Upper lobe of left lung (tissue), 4 donors: ENCODE data around the gene DPP4.

Experiments
- EP300 ChIP-seq, 4 donors: sonication (generic); formaldehyde crosslinking; IDR thresholded peaks; one replicate each; pipeline ENCODE4 v1.5.1; 2017; ENCODE audit warnings: antibody characterized with exemption in 4 of 4, control low read depth in 2 of 4
- POLR2A ChIP-seq, 4 donors: fragments of 450-650 bp; IDR thresholded peaks; one replicate each; pipeline ENCODE4 v1.5.1; 2016 to 2017; ENCODE audit warnings: antibody characterized with exemption in 4 of 4, mild to moderate bottlenecking in 2 of 4
- POLR2AphosphoS5 ChIP-seq, 2 donors: sonication (generic); formaldehyde crosslinking; IDR thresholded peaks; one replicate each; pipeline ENCODE4 v1.5.1; 2017; ENCODE audit warnings: antibody characterized with exemption in 2 of 2
- TF ChIP-seq, protein P1 (sequence below), 6 experiments: fragments of 450-650 bp in 4 of 6; fragments of 200-600 bp in 2 of 6; sonication (generic) in 2 of 6; IDR thresholded peaks; one replicate each; pipeline ENCODE4 v1.5.1; 2016 to 2019; ENCODE audit warnings: antibody characterized with exemption in 6 of 6

- TF ChIP-seq, protein P1, sequence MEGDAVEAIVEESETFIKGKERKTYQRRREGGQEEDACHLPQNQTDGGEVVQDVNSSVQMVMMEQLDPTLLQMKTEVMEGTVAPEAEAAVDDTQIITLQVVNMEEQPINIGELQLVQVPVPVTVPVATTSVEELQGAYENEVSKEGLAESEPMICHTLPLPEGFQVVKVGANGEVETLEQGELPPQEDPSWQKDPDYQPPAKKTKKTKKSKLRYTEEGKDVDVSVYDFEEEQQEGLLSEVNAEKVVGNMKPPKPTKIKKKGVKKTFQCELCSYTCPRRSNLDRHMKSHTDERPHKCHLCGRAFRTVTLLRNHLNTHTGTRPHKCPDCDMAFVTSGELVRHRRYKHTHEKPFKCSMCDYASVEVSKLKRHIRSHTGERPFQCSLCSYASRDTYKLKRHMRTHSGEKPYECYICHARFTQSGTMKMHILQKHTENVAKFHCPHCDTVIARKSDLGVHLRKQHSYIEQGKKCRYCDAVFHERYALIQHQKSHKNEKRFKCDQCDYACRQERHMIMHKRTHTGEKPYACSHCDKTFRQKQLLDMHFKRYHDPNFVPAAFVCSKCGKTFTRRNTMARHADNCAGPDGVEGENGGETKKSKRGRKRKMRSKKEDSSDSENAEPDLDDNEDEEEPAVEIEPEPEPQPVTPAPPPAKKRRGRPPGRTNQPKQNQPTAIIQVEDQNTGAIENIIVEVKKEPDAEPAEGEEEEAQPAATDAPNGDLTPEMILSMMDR (IDR thresholded peaks at IDR 0.05) = no peak
- no peak for TF ChIP-seq POLR2A (IDR thresholded peaks at IDR 0.05)
- no peak for TF ChIP-seq POLR2AphosphoS5 (IDR thresholded peaks at IDR 0.05)
- TF ChIP-seq EP300 (IDR thresholded peaks at IDR 0.05) = no peak
Observed at GRCh38 chr2:162029287-162029901, 44.6 kb downstream of the DPP4 start.
